Measurements from ENCODE around the gene ZNF763. TPM values are rescaled to one million over a fixed set of nuclear protein-coding genes. Genes with fewer than 3 reads are reported as not detected.
"Not testable (repeated sequence)": the region's sequence is repeated elsewhere in the genome, so short reads cannot be mapped to it uniquely, and the experiment has no call there.

ZNF763 gene
- total RNA-seq, 1 experiment from 2014 or later = not detected

GRCh38 chr19:11948646-11949045, 16.2 kb upstream of the ZNF763 start:
- no peak for DNase-seq
- H3K36me3 ChIP-seq (replicated peaks; ENCODE audit: control insufficient read depth, insufficient read depth, low read length) = peaks cover 26% of the 10 kb centered on the region
- no peaks in the 10 kb centered on the region for H3K27me3 ChIP-seq (ENCODE audit: control insufficient read depth, insufficient read depth, low read length)
- no peak overlapping the region for H3K4me3 ChIP-seq (ENCODE audit: insufficient read depth, low read depth, low read length)

GRCh38 chr19:11949201-11949600, 15.6 kb upstream of the ZNF763 start:
- H3K36me3 ChIP-seq (replicated peaks; ENCODE audit: control insufficient read depth, insufficient read depth, low read length) = peaks cover 26% of the 10 kb centered on the region
- no peak for DNase-seq
- H3K27me3 ChIP-seq (ENCODE audit: control insufficient read depth, insufficient read depth, low read length) = no peaks in the 10 kb centered on the region
- H3K4me3 ChIP-seq (ENCODE audit: insufficient read depth, low read depth, low read length) = no peak overlapping the region

GRCh38 chr19:11949614-11950080, 15.2 kb upstream of the ZNF763 start:
- peaks cover 26% of the 10 kb centered on the region for H3K36me3 ChIP-seq (replicated peaks; ENCODE audit: control insufficient read depth, insufficient read depth, low read length)
- H3K4me3 ChIP-seq (ENCODE audit: insufficient read depth, low read depth, low read length); DNase-seq; H3K27me3 ChIP-seq (ENCODE audit: control insufficient read depth, insufficient read depth, low read length): not testable (repeated sequence)

GRCh38 chr19:11950312-11950711, 14.5 kb upstream of the ZNF763 start:
- DNase-seq = no peak
- peaks cover 26% of the 10 kb centered on the region for H3K36me3 ChIP-seq (replicated peaks; ENCODE audit: control insufficient read depth, insufficient read depth, low read length)
- no peak overlapping the region for H3K4me3 ChIP-seq (ENCODE audit: insufficient read depth, low read depth, low read length)
- no peaks in the 10 kb centered on the region for H3K27me3 ChIP-seq (ENCODE audit: control insufficient read depth, insufficient read depth, low read length)

GRCh38 chr19:11963566-11964355, 1.1 kb upstream of the ZNF763 start:
- DNase-seq = peak; percentile 88
- H3K27me3 ChIP-seq (ENCODE audit: control insufficient read depth, insufficient read depth, low read length) = no peaks in the 10 kb centered on the region; the same call in 1 of the 2 replicates
- H3K36me3 ChIP-seq (replicated peaks; ENCODE audit: control insufficient read depth, insufficient read depth, low read length) = no peaks in the 10 kb centered on the region
- H3K4me3 ChIP-seq (ENCODE audit: insufficient read depth, low read depth, low read length) = no peak overlapping the region

- Histone ChIP-seq H3K36me3 (replicated peaks; ENCODE audit: control insufficient read depth, insufficient read depth, low read length) (no peaks in the 10 kb centered on the region), H3K27me3 (ENCODE audit: control insufficient read depth, insufficient read depth, low read length) (no peaks in the 10 kb centered on the region; the same call in 1 of the 2 replicates), H3K4me3 (ENCODE audit: insufficient read depth, low read depth, low read length) (no peak overlapping the region)
- DNase-seq = peak; percentile 20
Measured at GRCh38 chr19:11964496-11964857, 363 bp upstream of the ZNF763 start.

- no peaks in the 10 kb centered on the region; the same call in 1 of the 2 replicates for H3K27me3 ChIP-seq (ENCODE audit: control insufficient read depth, insufficient read depth, low read length)
- DNase-seq = no peak
- no peaks in the 10 kb centered on the region for H3K36me3 ChIP-seq (replicated peaks; ENCODE audit: control insufficient read depth, insufficient read depth, low read length)
- H3K4me3 ChIP-seq (ENCODE audit: insufficient read depth, low read depth, low read length) = no peak overlapping the region
Measured at GRCh38 chr19:11970174-11970573, 5.3 kb downstream of the ZNF763 start.

GRCh38 chr19:11971041-11971440, 6.2 kb downstream of the ZNF763 start:
- no peaks in the 10 kb centered on the region for H3K36me3 ChIP-seq (replicated peaks; ENCODE audit: control insufficient read depth, insufficient read depth, low read length)
- DNase-seq = no peak
- no peak overlapping the region for H3K4me3 ChIP-seq (ENCODE audit: insufficient read depth, low read depth, low read length)
- no peaks in the 10 kb centered on the region; the same call in 1 of the 2 replicates for H3K27me3 ChIP-seq (ENCODE audit: control insufficient read depth, insufficient read depth, low read length)

- no peaks in the 10 kb centered on the region for H3K27me3 ChIP-seq (ENCODE audit: control insufficient read depth, insufficient read depth, low read length)
- no peak for DNase-seq
- no peak overlapping the region for H3K4me3 ChIP-seq (ENCODE audit: insufficient read depth, low read depth, low read length)
- no peaks in the 10 kb centered on the region for H3K36me3 ChIP-seq (replicated peaks; ENCODE audit: control insufficient read depth, insufficient read depth, low read length)
Measured at GRCh38 chr19:11973019-11973810, 8.4 kb downstream of the ZNF763 start.

GRCh38 chr19:11978492-11979100, 13.8 kb downstream of the ZNF763 start:
- H3K27me3 ChIP-seq (ENCODE audit: control insufficient read depth, insufficient read depth, low read length) = no peaks in the 10 kb centered on the region
- H3K36me3 ChIP-seq (replicated peaks; ENCODE audit: control insufficient read depth, insufficient read depth, low read length) = no peaks in the 10 kb centered on the region
- H3K4me3 ChIP-seq (ENCODE audit: insufficient read depth, low read depth, low read length) = no peak overlapping the region
- no peak for DNase-seq

- no peak for DNase-seq
- Histone ChIP-seq H3K36me3 (replicated peaks; ENCODE audit: control insufficient read depth, insufficient read depth, low read length) (no peaks in the 10 kb centered on the region), H3K27me3 (ENCODE audit: control insufficient read depth, insufficient read depth, low read length) (no peaks in the 10 kb centered on the region), H3K4me3 (ENCODE audit: insufficient read depth, low read depth, low read length) (no peak overlapping the region)
Measured at GRCh38 chr19:11979527-11979926, 14.7 kb downstream of the ZNF763 start.

GRCh38 chr19:11982526-11982925, 17.7 kb downstream of the ZNF763 start:
- DNase-seq = no peak
- H3K36me3 ChIP-seq (replicated peaks; ENCODE audit: control insufficient read depth, insufficient read depth, low read length) = no peaks in the 10 kb centered on the region
- no peak overlapping the region for H3K4me3 ChIP-seq (ENCODE audit: insufficient read depth, low read depth, low read length)
- no peaks in the 10 kb centered on the region for H3K27me3 ChIP-seq (ENCODE audit: control insufficient read depth, insufficient read depth, low read length)

GRCh38 chr19:11984986-11985385, 20.1 kb downstream of the ZNF763 start:
- H3K36me3 ChIP-seq (replicated peaks; ENCODE audit: control insufficient read depth, insufficient read depth, low read length) = peaks cover 2% of the 10 kb centered on the region
- H3K27me3 ChIP-seq (ENCODE audit: control insufficient read depth, insufficient read depth, low read length) = no peaks in the 10 kb centered on the region
- no peak overlapping the region for H3K4me3 ChIP-seq (ENCODE audit: insufficient read depth, low read depth, low read length)
- peak; percentile 82 for DNase-seq

- H3K4me3 ChIP-seq (ENCODE audit: insufficient read depth, low read depth, low read length) = no peak overlapping the region
- peaks cover 2% of the 10 kb centered on the region for H3K36me3 ChIP-seq (replicated peaks; ENCODE audit: control insufficient read depth, insufficient read depth, low read length)
- no peaks in the 10 kb centered on the region for H3K27me3 ChIP-seq (ENCODE audit: control insufficient read depth, insufficient read depth, low read length)
- DNase-seq = no peak
Measured at GRCh38 chr19:11986754-11987153, 21.9 kb downstream of the ZNF763 start.

All from H7 (cell line).